HFF-Myc (cell line): ENCODE results near the gene IGFN1.
A peak's percentile ranks its signal among the peaks of the same experiment; 100 is the strongest.

Experiments used
- DNase-seq: peaks from one replicate; pipeline ENCODE4 v3.0.0-alpha.2; 2011; ENCODE audit warnings: low read depth; ENCODE audit errors: extremely low read depth
- H3K4me3 ChIP-seq: replicated peaks from 2 replicates; pipeline ENCODE4 v1.5.1; 2011; ENCODE audit warnings: low read depth, mild to moderate bottlenecking, control low read depth, low read length
- CTCF ChIP-seq: IDR thresholded peaks from 2 replicates; pipeline ENCODE4 v1.5.1; 2012; ENCODE audit warnings: mild to moderate bottlenecking, low read depth, low read length, control low read depth; ENCODE audit errors: missing control alignments

The IGFN1 gene

GRCh38 chr1:201163707-201164106, 26.9 kb upstream of the IGFN1 start:
- no peak for DNase-seq
- no peak overlapping the region for H3K4me3 ChIP-seq
- no peak for TF ChIP-seq CTCF

- TF ChIP-seq CTCF: no peak
- no peak for DNase-seq
- no peak overlapping the region for H3K4me3 ChIP-seq
Measured at GRCh38 chr1:201164645-201165044, 26.0 kb upstream of the IGFN1 start.

- TF ChIP-seq CTCF: no peak
- no peak for DNase-seq
- H3K4me3 ChIP-seq: no peak overlapping the region
Measured at GRCh38 chr1:201167041-201167991, 23.3 kb upstream of the IGFN1 start.

- no peak overlapping the region for H3K4me3 ChIP-seq
- DNase-seq: no peak
- no peak for TF ChIP-seq CTCF
Measured at GRCh38 chr1:201169203-201169602, 21.4 kb upstream of the IGFN1 start.

GRCh38 chr1:201169971-201170532, 20.6 kb upstream of the IGFN1 start:
- TF ChIP-seq CTCF: no peak
- no peak overlapping the region for H3K4me3 ChIP-seq
- no peak for DNase-seq

GRCh38 chr1:201170533-201171062, 20.0 kb upstream of the IGFN1 start:
- DNase-seq: no peak
- peak overlapping the region; percentile 55 for H3K4me3 ChIP-seq
- TF ChIP-seq CTCF: no peak
